GM21447 (cell line): ENCODE data around the gene LILRA5.
"Not testable (repeated sequence)": the region's sequence is repeated elsewhere in the genome, so short reads cannot be mapped to it uniquely, and the experiment has no call there.

Experiments used
- ATAC-seq: cut with Tn5 transposase; IDR thresholded peaks from one replicate; pipeline ENCODE4 v1.9.1; 2021; ENCODE audit not compliant: unreplicated experiment

Gene LILRA5

GRCh38 chr19:54335164-54335563 is 22.2 kb upstream of the LILRA5 start:
- ATAC-seq = no peak

GRCh38 chr19:54333586-54334298 is 20.8 kb upstream of the LILRA5 start:
- ATAC-seq = no peak

- ATAC-seq = no peak
These were observed 19.2 kb upstream of the LILRA5 start for GRCh38 chr19:54332149-54332548.

GRCh38 chr19:54331626-54332025 is 18.7 kb upstream of the LILRA5 start:
- ATAC-seq = no peak

- ATAC-seq = no peak
These were observed 16.7 kb upstream of the LILRA5 start for GRCh38 chr19:54329476-54330165.

GRCh38 chr19:54328781-54329180 is 15.8 kb upstream of the LILRA5 start:
- ATAC-seq = not testable (repeated sequence)

- ATAC-seq = no peak
These were observed 12.7 kb upstream of the LILRA5 start for GRCh38 chr19:54325631-54326030.

- no peak for ATAC-seq
These were observed 12.2 kb upstream of the LILRA5 start for GRCh38 chr19:54325194-54325621.

- no peak for ATAC-seq
These were observed 11.1 kb upstream of the LILRA5 start for GRCh38 chr19:54324071-54324470.

GRCh38 chr19:54322934-54323333 is 10.0 kb upstream of the LILRA5 start:
- ATAC-seq = not testable (repeated sequence)

GRCh38 chr19:54322295-54322694 is 9.3 kb upstream of the LILRA5 start:
- ATAC-seq = not testable (repeated sequence)

GRCh38 chr19:54319892-54320670 is 7.1 kb upstream of the LILRA5 start:
- ATAC-seq = no peak

- no peak for ATAC-seq
These were observed 6.1 kb upstream of the LILRA5 start for GRCh38 chr19:54319049-54319448.

GRCh38 chr19:54317965-54318240 is 4.9 kb upstream of the LILRA5 start:
- ATAC-seq = no peak

- ATAC-seq = no peak
These were observed 4.4 kb upstream of the LILRA5 start for GRCh38 chr19:54317108-54317964.

GRCh38 chr19:54316746-54317107 is 3.8 kb upstream of the LILRA5 start:
- ATAC-seq = no peak

- no peak for ATAC-seq
These were observed 3.0 kb upstream of the LILRA5 start for GRCh38 chr19:54315956-54316355.

GRCh38 chr19:54312011-54312410 is 955 bp downstream of the LILRA5 start:
- no peak for ATAC-seq

GRCh38 chr19:54311486-54311885 is 1.5 kb downstream of the LILRA5 start:
- no peak for ATAC-seq

GRCh38 chr19:54310543-54310942 is 2.4 kb downstream of the LILRA5 start:
- no peak for ATAC-seq

GRCh38 chr19:54309811-54310210 is 3.2 kb downstream of the LILRA5 start:
- no peak for ATAC-seq
